ENCODE measurements around the gene TMEM44.
"Not testable (repeated sequence)": the region's sequence is repeated elsewhere in the genome, so short reads cannot be mapped to it uniquely, and the experiment has no call there.

Gene TMEM44

GRCh38 chr3:194549853-194550252 lies 83.4 kb downstream of the TMEM44 start:
- no peak for DNase-seq

GRCh38 chr3:194548346-194549321 lies 84.6 kb downstream of the TMEM44 start:
- DNase-seq, result no peak

- DNase-seq, result no peak
These were observed 86.2 kb downstream of the TMEM44 start for GRCh38 chr3:194547042-194547441.

GRCh38 chr3:194545538-194545937 lies 87.7 kb downstream of the TMEM44 start:
- not testable (repeated sequence) for DNase-seq

- DNase-seq, result no peak
These were observed 89.7 kb downstream of the TMEM44 start for GRCh38 chr3:194543550-194543949.

GRCh38 chr3:194541483-194541882 lies 91.7 kb downstream of the TMEM44 start:
- no peak for DNase-seq

- DNase-seq, result peak; percentile 31
These were observed 92.8 kb downstream of the TMEM44 start for GRCh38 chr3:194540274-194540905.

- DNase-seq, result no peak
These were observed 93.7 kb downstream of the TMEM44 start for GRCh38 chr3:194539498-194539897.

- no peak for DNase-seq
These were observed 95.4 kb downstream of the TMEM44 start for GRCh38 chr3:194537732-194538247.

Data from CD4-positive, alpha-beta T cell treated with Interleukin-6 for 4 hours (primary cell).